ENCODE data around the gene NATD1. TPM values are rescaled to one million over a fixed set of nuclear protein-coding genes. Genes with fewer than 3 reads are reported as not detected.

The NATD1 gene
- polyA plus RNA-seq, 2 of the 4 experiments (the other 2 are of a cell fraction): 1.1 to 1.6 TPM

DNA sequence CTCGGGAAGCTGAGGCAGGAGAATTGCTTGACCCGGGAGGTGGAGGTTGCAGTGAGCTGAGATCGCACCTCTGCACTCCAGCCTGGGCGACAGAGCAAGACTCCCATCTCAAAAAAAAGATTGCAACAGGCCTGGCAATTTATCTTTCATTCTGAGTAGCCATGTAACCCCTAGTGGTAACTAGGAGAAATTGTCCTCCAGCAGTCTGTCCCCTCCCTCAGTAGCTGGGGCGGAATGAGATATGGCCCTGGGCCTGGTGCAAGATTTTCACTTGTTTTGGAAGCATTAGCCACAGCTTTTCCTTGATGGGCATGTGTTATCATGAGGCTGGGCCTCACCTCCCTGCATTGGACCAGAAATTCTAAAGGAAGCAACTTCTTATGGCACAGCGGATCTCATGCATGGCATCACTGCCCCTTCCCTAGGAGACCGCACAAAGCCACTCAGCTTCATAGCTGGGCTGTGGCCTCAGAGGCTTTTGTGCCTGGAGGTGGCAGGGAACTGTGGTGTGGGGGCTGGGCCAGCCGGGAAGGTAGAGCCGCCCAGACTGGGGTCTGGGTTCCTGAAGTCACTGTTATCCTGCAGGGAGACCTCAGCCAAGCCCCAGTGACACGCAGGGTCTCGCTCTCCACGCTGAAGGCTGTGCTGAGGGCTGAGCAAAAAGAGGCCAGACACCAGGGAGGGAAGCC, 13.4 kb downstream of the NATD1 start:
- POLR2A ChIA-PET: no interaction called here
- ATAC-seq (peak; percentile 57 to 82; a peak in 4 of 6 replicates), DNase-seq (ENCODE audit: low read depth in 1 of 2, low spot score in 1 of 2) (peak; percentile 47 to 84)

DNA sequence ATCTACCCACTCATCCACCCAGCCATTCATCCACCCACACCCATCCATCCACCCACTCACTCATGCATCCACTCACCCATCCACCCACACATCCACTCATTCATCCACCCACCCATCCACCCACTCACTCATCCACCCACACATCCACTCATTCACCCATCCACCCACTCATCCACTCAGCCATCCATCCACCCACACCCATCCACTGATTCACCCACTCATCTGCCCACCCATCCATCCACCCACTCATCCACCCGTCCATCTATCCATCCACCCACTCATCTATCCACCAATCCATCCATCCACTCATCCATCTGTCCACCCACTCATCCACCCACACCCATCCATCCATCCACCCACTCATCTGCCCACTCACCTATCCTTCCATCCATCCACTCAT, 17.3 kb downstream of the NATD1 start:
- ATAC-seq (no peak), DNase-seq (ENCODE audit: low read depth in 1 of 2, low spot score in 1 of 2) (no peak), FAIRE-seq (no peak)
- CTCF ChIA-PET: no interaction called here
- H3K9me3 ChIP-seq: no peaks in the 10 kb centered on the region
- POLR2A ChIA-PET: no interaction called here
- WGBS (ENCODE audit: missing lambda C conversion rate): 65% methylated on average over 1 of the region's 1 CpG
- H3K4me1 ChIP-seq: no peaks in the 10 kb centered on the region
- H3K27ac ChIP-seq: no peak overlapping the region
- H3K4me2 ChIP-seq: no peak overlapping the region
- no peak overlapping the region for H3K4me3 ChIP-seq
- no peak for TF ChIP-seq SREBF2 (IDR thresholded peaks at IDR 0.05)

More for the DNA sequence above, 13.4 kb downstream of the NATD1 start:
- 62% methylated on average over 12 of the region's 12 CpGs for WGBS (ENCODE audit: missing lambda C conversion rate)
- CTCF ChIA-PET: interaction anchor here (0.6 to 3.8 kb wide), 14 partner anchors 8 to 274 kb away, joined by 3 to 52 read pairs (median 4); partner anchors contain the start of gene NATD1
- Histone ChIP-seq H3K9me3 (no peaks in the 10 kb centered on the region), H3K4me3 (no peak overlapping the region), H3K27ac (no peak overlapping the region), H3K4me2 (no peak overlapping the region), H3K4me1 (no peaks in the 10 kb centered on the region)
- TF ChIP-seq, protein P1, sequence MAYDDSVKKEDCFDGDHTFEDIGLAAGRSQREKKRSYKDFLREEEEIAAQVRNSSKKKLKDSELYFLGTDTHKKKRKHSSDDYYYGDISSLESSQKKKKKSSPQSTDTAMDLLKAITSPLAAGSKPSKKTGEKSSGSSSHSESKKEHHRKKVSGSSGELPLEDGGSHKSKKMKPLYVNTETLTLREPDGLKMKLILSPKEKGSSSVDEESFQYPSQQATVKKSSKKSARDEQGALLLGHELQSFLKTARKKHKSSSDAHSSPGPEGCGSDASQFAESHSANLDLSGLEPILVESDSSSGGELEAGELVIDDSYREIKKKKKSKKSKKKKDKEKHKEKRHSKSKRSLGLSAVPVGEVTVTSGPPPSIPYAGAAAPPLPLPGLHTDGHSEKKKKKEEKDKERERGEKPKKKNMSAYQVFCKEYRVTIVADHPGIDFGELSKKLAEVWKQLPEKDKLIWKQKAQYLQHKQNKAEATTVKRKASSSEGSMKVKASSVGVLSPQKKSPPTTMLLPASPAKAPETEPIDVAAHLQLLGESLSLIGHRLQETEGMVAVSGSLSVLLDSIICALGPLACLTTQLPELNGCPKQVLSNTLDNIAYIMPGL (CRISPR knock-in tag; IDR thresholded peaks at IDR 0.05; ENCODE audit: borderline replicate concordance): no peak
- TF ChIP-seq RAD21 (conservative IDR thresholded peaks at IDR 0.05 in 1 of 2, IDR thresholded peaks at IDR 0.05 in 1 of 2) (peak in 1 of 2 experiments; percentile 33; a peak in 1 of 5 replicates), RCOR1 (IDR thresholded peaks at IDR 0.05; ENCODE audit: low read depth, low read length) (no peak), MAFK (IDR thresholded peaks at IDR 0.05; ENCODE audit: partially characterized antibody) (no peak), PHF8 (IDR thresholded peaks at IDR 0.05; ENCODE audit: borderline replicate concordance, low read depth) (no peak), MYC (IDR thresholded peaks at IDR 0.05; ENCODE audit: borderline replicate concordance, low read length) (no peak), CEBPB (IDR thresholded peaks at IDR 0.05) (peak in 1 of 2 experiments; percentile 66; a peak in 2 of 4 replicates)
- TF ChIP-seq, protein P2, sequence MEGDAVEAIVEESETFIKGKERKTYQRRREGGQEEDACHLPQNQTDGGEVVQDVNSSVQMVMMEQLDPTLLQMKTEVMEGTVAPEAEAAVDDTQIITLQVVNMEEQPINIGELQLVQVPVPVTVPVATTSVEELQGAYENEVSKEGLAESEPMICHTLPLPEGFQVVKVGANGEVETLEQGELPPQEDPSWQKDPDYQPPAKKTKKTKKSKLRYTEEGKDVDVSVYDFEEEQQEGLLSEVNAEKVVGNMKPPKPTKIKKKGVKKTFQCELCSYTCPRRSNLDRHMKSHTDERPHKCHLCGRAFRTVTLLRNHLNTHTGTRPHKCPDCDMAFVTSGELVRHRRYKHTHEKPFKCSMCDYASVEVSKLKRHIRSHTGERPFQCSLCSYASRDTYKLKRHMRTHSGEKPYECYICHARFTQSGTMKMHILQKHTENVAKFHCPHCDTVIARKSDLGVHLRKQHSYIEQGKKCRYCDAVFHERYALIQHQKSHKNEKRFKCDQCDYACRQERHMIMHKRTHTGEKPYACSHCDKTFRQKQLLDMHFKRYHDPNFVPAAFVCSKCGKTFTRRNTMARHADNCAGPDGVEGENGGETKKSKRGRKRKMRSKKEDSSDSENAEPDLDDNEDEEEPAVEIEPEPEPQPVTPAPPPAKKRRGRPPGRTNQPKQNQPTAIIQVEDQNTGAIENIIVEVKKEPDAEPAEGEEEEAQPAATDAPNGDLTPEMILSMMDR (IDR thresholded peaks at IDR 0.05): peak; percentile 40
- FAIRE-seq: no peak

DNA sequence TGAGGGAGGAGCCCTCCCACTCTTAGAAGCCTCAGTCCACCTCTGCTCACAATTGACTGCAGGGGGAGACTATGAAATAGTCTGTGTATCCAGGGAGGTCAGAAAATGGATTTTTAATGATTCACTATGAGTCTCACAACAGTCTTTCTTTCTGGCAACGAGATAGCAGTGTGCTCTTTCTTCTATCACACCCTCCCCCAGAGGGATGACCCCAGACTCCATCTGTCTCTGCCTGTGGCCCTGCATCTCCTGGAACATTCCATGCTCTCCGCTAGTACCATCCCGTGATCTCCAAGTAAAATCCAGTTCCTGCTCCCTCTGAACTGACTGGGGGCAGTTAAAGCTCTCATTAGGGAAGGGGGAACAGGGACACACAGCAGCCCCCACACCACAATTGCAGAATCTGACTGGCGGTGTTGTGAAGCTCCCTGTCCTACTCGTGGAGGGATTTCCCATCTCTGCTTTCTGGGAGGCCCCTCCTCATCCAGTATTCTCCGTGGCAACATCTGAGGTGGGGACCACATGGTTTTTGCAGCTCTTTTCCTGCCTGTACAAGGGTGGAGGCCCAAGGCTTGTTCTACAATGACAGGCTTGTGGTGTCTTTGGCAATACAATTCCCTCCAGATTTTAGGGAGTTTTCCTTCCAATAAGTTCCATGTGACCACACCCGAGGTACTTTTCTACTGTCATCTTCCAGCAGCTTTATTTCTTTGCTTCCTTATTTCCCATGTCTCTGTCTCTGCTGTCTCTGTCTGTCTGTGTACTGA, 19.4 kb downstream of the NATD1 start:
- CTCF ChIA-PET: interaction anchor here (0.9 to 1.6 kb wide), 6 partner anchors 19 to 279 kb away, joined by 3 to 4 read pairs (median 3); partner anchors contain the start of gene NATD1
- ATAC-seq: peak in 1 of 2 experiments; percentile 49; a peak in 3 of 6 replicates
- H3K4me3 ChIP-seq: no peak overlapping the region
- no peaks in the 10 kb centered on the region for H3K4me1 ChIP-seq
- no peak for FAIRE-seq
- WGBS (ENCODE audit: missing lambda C conversion rate): 74% methylated on average over 7 of the region's 7 CpGs
- H3K9me3 ChIP-seq: no peaks in the 10 kb centered on the region
- POLR2A ChIA-PET: no interaction called here
- H3K27ac ChIP-seq: no peak overlapping the region
- no peak overlapping the region for H3K4me2 ChIP-seq
- TF ChIP-seq ZSCAN20 (CRISPR knock-in tag; IDR thresholded peaks at IDR 0.05) (no peak), JUN (IDR thresholded peaks at IDR 0.05) (no peak), RCOR1 (IDR thresholded peaks at IDR 0.05; ENCODE audit: low read depth, low read length) (no peak), KDM1A (IDR thresholded peaks at IDR 0.05; ENCODE audit: low read depth) (no peak), TP53 (CRISPR knock-in tag; IDR thresholded peaks at IDR 0.05) (no peak), ZFP36 (IDR thresholded peaks at IDR 0.05; ENCODE audit: borderline replicate concordance, partially characterized antibody) (no peak)
- TF ChIP-seq, protein P3, sequence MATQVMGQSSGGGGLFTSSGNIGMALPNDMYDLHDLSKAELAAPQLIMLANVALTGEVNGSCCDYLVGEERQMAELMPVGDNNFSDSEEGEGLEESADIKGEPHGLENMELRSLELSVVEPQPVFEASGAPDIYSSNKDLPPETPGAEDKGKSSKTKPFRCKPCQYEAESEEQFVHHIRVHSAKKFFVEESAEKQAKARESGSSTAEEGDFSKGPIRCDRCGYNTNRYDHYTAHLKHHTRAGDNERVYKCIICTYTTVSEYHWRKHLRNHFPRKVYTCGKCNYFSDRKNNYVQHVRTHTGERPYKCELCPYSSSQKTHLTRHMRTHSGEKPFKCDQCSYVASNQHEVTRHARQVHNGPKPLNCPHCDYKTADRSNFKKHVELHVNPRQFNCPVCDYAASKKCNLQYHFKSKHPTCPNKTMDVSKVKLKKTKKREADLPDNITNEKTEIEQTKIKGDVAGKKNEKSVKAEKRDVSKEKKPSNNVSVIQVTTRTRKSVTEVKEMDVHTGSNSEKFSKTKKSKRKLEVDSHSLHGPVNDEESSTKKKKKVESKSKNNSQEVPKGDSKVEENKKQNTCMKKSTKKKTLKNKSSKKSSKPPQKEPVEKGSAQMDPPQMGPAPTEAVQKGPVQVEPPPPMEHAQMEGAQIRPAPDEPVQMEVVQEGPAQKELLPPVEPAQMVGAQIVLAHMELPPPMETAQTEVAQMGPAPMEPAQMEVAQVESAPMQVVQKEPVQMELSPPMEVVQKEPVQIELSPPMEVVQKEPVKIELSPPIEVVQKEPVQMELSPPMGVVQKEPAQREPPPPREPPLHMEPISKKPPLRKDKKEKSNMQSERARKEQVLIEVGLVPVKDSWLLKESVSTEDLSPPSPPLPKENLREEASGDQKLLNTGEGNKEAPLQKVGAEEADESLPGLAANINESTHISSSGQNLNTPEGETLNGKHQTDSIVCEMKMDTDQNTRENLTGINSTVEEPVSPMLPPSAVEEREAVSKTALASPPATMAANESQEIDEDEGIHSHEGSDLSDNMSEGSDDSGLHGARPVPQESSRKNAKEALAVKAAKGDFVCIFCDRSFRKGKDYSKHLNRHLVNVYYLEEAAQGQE (IDR thresholded peaks at IDR 0.05): no peak
- DNase-seq (ENCODE audit: low read depth in 1 of 2, low spot score in 1 of 2): no peak

Measured in A549 (cell line).